H9 (cell line): ENCODE data around the gene ADGRG1. TPM values are rescaled to one million over a fixed set of nuclear protein-coding genes. Genes with fewer than 3 reads are reported as not detected.

Experiments used
- DNase-seq: peaks from one replicate; pipeline ENCODE4 v3.0.0-alpha.2; 2017
- H2AFZ ChIP-seq: one replicate; pipeline ENCODE4 v1.6.1; 2013; ENCODE audit warnings: mild to moderate bottlenecking, low read length, control low read depth, moderate library complexity
- H2AK5ac ChIP-seq: 2 replicates; pipeline ENCODE4 v1.6.1; 2013; ENCODE audit warnings: low read length, control low read depth, mixed read lengths; ENCODE audit not compliant: insufficient read length
- H2BK120ac ChIP-seq: one replicate; pipeline ENCODE4 v1.6.1; 2013; ENCODE audit warnings: low read depth, mild to moderate bottlenecking, low read length, control low read depth, inconsistent platforms; ENCODE audit not compliant: poor library complexity, severe bottlenecking
- H2BK12ac ChIP-seq: 2 replicates; pipeline ENCODE4 v1.6.1; 2013; ENCODE audit warnings: low read length, control low read depth, mixed read lengths, low read depth; ENCODE audit not compliant: insufficient read length
- H2BK15ac ChIP-seq: 2 replicates; pipeline ENCODE4 v1.6.1; 2013; ENCODE audit warnings: low read depth, low read length, control low read depth
- H2BK20ac ChIP-seq: one replicate; pipeline ENCODE4 v1.6.1; 2013; ENCODE audit warnings: low read depth, mild to moderate bottlenecking, low read length, control low read depth, inconsistent platforms; ENCODE audit not compliant: poor library complexity, severe bottlenecking
- H2BK5ac ChIP-seq: 2 replicates; pipeline ENCODE4 v1.6.1; 2013; ENCODE audit warnings: low read length, control low read depth, mixed read lengths; ENCODE audit not compliant: insufficient read length
- H3K14ac ChIP-seq: 2 replicates; pipeline ENCODE4 v1.6.1; 2013; ENCODE audit warnings: low read length, control low read depth; ENCODE audit not compliant: insufficient read depth
- H3K18ac ChIP-seq: 2 replicates; pipeline ENCODE4 v1.6.1; 2013; ENCODE audit warnings: low read depth, mild to moderate bottlenecking, mixed read lengths, low read length, control low read depth; ENCODE audit not compliant: insufficient read length
- H3K23ac ChIP-seq: 2 replicates; pipeline ENCODE4 v1.6.1; 2013; ENCODE audit warnings: low read length, control low read depth, mixed read lengths, low read depth; ENCODE audit not compliant: insufficient read length
- H3K23me2 ChIP-seq: 2 replicates; pipeline ENCODE4 v1.6.1; 2013; ENCODE audit warnings: low read depth, mild to moderate bottlenecking, mixed read lengths, low read length, control low read depth; ENCODE audit not compliant: insufficient read length, poor library complexity, severe bottlenecking
- H3K27ac ChIP-seq: 2 replicates; pipeline ENCODE4 v1.5.1; 2013; ENCODE audit warnings: low read length, control low read depth, mixed read lengths, low read depth; ENCODE audit not compliant: insufficient read length
- H3K27me3 ChIP-seq: 2 replicates; pipeline ENCODE4 v1.6.1; 2013; ENCODE audit warnings: low read length, control low read depth, inconsistent platforms; ENCODE audit not compliant: insufficient read depth
- H3K4ac ChIP-seq: 2 replicates; pipeline ENCODE4 v1.6.1; 2013; ENCODE audit warnings: low read depth, mild to moderate bottlenecking, control low read depth, inconsistent platforms, low read length, moderate library complexity
- H3K4me1 ChIP-seq: 2 replicates; pipeline ENCODE4 v1.6.1; 2013; ENCODE audit warnings: low read length, control low read depth, inconsistent platforms; ENCODE audit not compliant: insufficient read depth
- H3K4me2 ChIP-seq: 2 replicates; pipeline ENCODE4 v1.6.1; 2013; ENCODE audit warnings: low read length, control low read depth, mixed read lengths; ENCODE audit not compliant: insufficient read length, insufficient read depth
- H3K56ac ChIP-seq: 2 replicates; pipeline ENCODE4 v1.6.1; 2013; ENCODE audit warnings: low read depth, mild to moderate bottlenecking, mixed read lengths, low read length, control low read depth; ENCODE audit not compliant: insufficient read length
- H3K79me1 ChIP-seq: 2 replicates; pipeline ENCODE4 v1.6.1; 2013; ENCODE audit warnings: low read depth, mild to moderate bottlenecking, moderate library complexity, low read length, control low read depth, inconsistent platforms; ENCODE audit not compliant: insufficient read depth, poor library complexity, severe bottlenecking
- H3K79me2 ChIP-seq: 2 replicates; pipeline ENCODE4 v1.6.1; 2013; ENCODE audit warnings: low read length, control low read depth, inconsistent platforms; ENCODE audit not compliant: insufficient read depth
- H3K9ac ChIP-seq: 2 replicates; pipeline ENCODE4 v1.6.1; 2013; ENCODE audit warnings: low read length, control low read depth, mixed read lengths; ENCODE audit not compliant: insufficient read length; ENCODE audit errors: extremely low read depth
- H3K9me3 ChIP-seq: one replicate; pipeline ENCODE4 v1.6.1; 2013; ENCODE audit warnings: low read depth, low read length, inconsistent platforms; ENCODE audit not compliant: control insufficient read depth
- H3T11ph ChIP-seq: one replicate; pipeline ENCODE4 v1.6.1; 2013; ENCODE audit warnings: mild to moderate bottlenecking, low read length, control low read depth, inconsistent platforms
- H4K20me1 ChIP-seq: one replicate; pipeline ENCODE4 v1.6.1; 2013; ENCODE audit not compliant: control insufficient read depth, insufficient read length, insufficient read depth
- H4K5ac ChIP-seq: 2 replicates; pipeline ENCODE4 v1.6.1; 2013; ENCODE audit warnings: low read depth, mild to moderate bottlenecking, mixed read lengths, low read length, control low read depth; ENCODE audit not compliant: insufficient read length
- H4K8ac ChIP-seq: replicated peaks from 2 replicates; pipeline ENCODE4 v1.6.1; 2013; ENCODE audit warnings: low read length, control low read depth, mixed read lengths, low read depth; ENCODE audit not compliant: insufficient read length
- H4K91ac ChIP-seq: 2 replicates; pipeline ENCODE4 v1.6.1; 2013; ENCODE audit warnings: low read depth, mild to moderate bottlenecking, moderate library complexity, mixed read lengths, low read length, control low read depth; ENCODE audit not compliant: insufficient read length
- H3K27ac Mint-ChIP-seq, 3 experiments: 2 replicates in 2 of 3; 3 replicates in 1 of 3; pipeline ENCODE4 v1.8.0; 2020 to 2021; ENCODE audit warnings: mixed read lengths in 3 of 3, mild to moderate bottlenecking in 1 of 3, moderate library complexity in 1 of 3
- H3K27me3 Mint-ChIP-seq: 2 replicates; pipeline ENCODE4 v1.8.0; 2021; ENCODE audit warnings: low read depth, mild to moderate bottlenecking, moderate library complexity, mixed read lengths
- H3K36me3 Mint-ChIP-seq, 3 experiments: 2 replicates in 2 of 3; 3 replicates in 1 of 3; pipeline ENCODE4 v1.8.0; 2020 to 2021; ENCODE audit warnings: low read depth in 3 of 3, mixed read lengths in 3 of 3; ENCODE audit not compliant: insufficient read depth in 1 of 3
- H3K4me1 Mint-ChIP-seq, 2 experiments: 2 replicates each; pipeline ENCODE4 v1.8.0; 2020; ENCODE audit warnings: mixed read lengths in 2 of 2
- H3K4me3 Mint-ChIP-seq, 2 experiments: 2 replicates in 1 of 2; 3 replicates in 1 of 2; pipeline ENCODE4 v1.8.0; 2020 to 2021; ENCODE audit warnings: mild to moderate bottlenecking in 2 of 2, mixed read lengths in 2 of 2, moderate library complexity in 1 of 2
- H3K9me3 Mint-ChIP-seq, 2 experiments: 2 replicates in 1 of 2; 3 replicates in 1 of 2; pipeline ENCODE4 v1.8.0; 2020; ENCODE audit warnings: mild to moderate bottlenecking in 2 of 2, mixed read lengths in 2 of 2, moderate library complexity in 1 of 2
- CTCF ChIP-seq: fragments of 200-600 bp; sonication (generic); conservative IDR thresholded peaks from 3 replicates; pipeline ENCODE4 v1.8.0; 2021; ENCODE audit warnings: antibody characterized with exemption, mild to moderate bottlenecking
- WGBS: extraction: QIAGEN DNeasy Blood & Tissue Kit; methylation state at CpG from one replicate; pipeline ENCODE4 v1.1.7; 2013; ENCODE audit warnings: missing lambda C conversion rate, low lambda C conversion rate, mixed read lengths; ENCODE audit not compliant: insufficient read length; ENCODE audit errors: extremely low coverage; 5-methylcytosine and 5-hydroxymethylcytosine counted together
- total RNA-seq: library from RNA; stranded (reverse); gene quantifications from 2 replicates; pipeline ENCODE4 v1.2.1, GENCODE V29; 2021

The ADGRG1 gene
- total RNA-seq, 1 experiment from 2014 or later, result 1.1 TPM

GRCh38 chr16:57692636-57693035, 64.2 kb downstream of the ADGRG1 start:
- H2AK5ac ChIP-seq, result no peak overlapping the region
- no peaks in the 10 kb centered on the region for H3K79me2 ChIP-seq
- WGBS, result no CpG with 5 or more reads among the region's 2 CpGs
- no peak overlapping the region for H2BK15ac ChIP-seq
- DNase-seq, result no peak
- no peak overlapping the region for H3K23ac ChIP-seq
- H2BK120ac ChIP-seq, result no peak overlapping the region
- no peaks in the 10 kb centered on the region for H4K20me1 ChIP-seq
- H3K4ac ChIP-seq, result no peak overlapping the region
- H2BK5ac ChIP-seq, result no peak overlapping the region
- H3K14ac ChIP-seq, result no peak overlapping the region
- no peak overlapping the region for H2BK20ac ChIP-seq
- H3K18ac ChIP-seq, result no peak overlapping the region
- H3K4me3 Mint-ChIP-seq, result no peak overlapping the region
- H3K4me1 Mint-ChIP-seq, result peaks cover 5 to 20% of the 10 kb centered on the region in 2 experiments
- no peak overlapping the region for H3T11ph ChIP-seq
- H2AFZ ChIP-seq, result no peak overlapping the region
- no peak overlapping the region for H3K9ac ChIP-seq
- peaks cover 3% of the 10 kb centered on the region for H3K27me3 Mint-ChIP-seq
- H3K36me3 Mint-ChIP-seq, result no peaks in the 10 kb centered on the region
- H3K27ac Mint-ChIP-seq, result no peak overlapping the region
- no peak overlapping the region for H3K27ac ChIP-seq
- no peak overlapping the region for H3K4me2 ChIP-seq
- no peaks in the 10 kb centered on the region for H3K9me3 ChIP-seq
- no peaks in the 10 kb centered on the region for H3K23me2 ChIP-seq
- H2BK12ac ChIP-seq, result no peak overlapping the region
- no peaks in the 10 kb centered on the region for H3K4me1 ChIP-seq
- H4K8ac ChIP-seq, result no peak overlapping the region
- no peaks in the 10 kb centered on the region for H3K27me3 ChIP-seq
- no peak overlapping the region for H3K56ac ChIP-seq
- no peaks in the 10 kb centered on the region for H3K79me1 ChIP-seq
- TF ChIP-seq CTCF, result no peak
- no peaks in the 10 kb centered on the region for H3K9me3 Mint-ChIP-seq
- H4K5ac ChIP-seq, result no peak overlapping the region
- no peak overlapping the region for H4K91ac ChIP-seq
